PC-3 (cell line): ENCODE results near the gene GSTK1. TPM values are rescaled to one million over a fixed set of nuclear protein-coding genes. Genes with fewer than 3 reads are reported as not detected.

Source experiments
- ATAC-seq: fragments of 200-7000 bp; cut with Tn5 transposase; 2 replicates; pipeline ENCODE4 v1.9.1; 2020; ENCODE audit warnings: mild to moderate bottlenecking, moderate library complexity
- BruUV-seq: library from RNA; stranded (reverse); fragments of 400-500 nt; replicated peaks from 2 replicates; lab custom pipeline; 2021; lab: Mats Ljungman, UMichigan
- CTCF ChIA-PET: fragments of 300-600 bp; sonication (Branson Sonifier 250); formaldehyde crosslinking; loops from one replicate; lab custom pipeline; 2022; ENCODE audit warnings: antibody characterized with exemption; lab: Charles Lee
- POLR2A ChIA-PET: fragments of 300-600 bp; sonication (Branson Sonifier 250); formaldehyde crosslinking; loops from one replicate; lab custom pipeline; 2022; ENCODE audit warnings: antibody characterized with exemption; ENCODE audit not compliant: unreplicated experiment; lab: Charles Lee
- DNase-seq: peaks from one replicate; pipeline ENCODE4 v3.0.0-alpha.2; 2015
- H2AFZ ChIP-seq: fragments of 300-600 bp; sonication (generic); 2 replicates; pipeline ENCODE4 v1.6.0; 2016; ENCODE audit warnings: antibody characterized with exemption, low read length
- H3F3A ChIP-seq: fragments of 300-600 bp; sonication (generic); one replicate; pipeline ENCODE4 v1.6.0; 2017; ENCODE audit warnings: antibody characterized with exemption, low read length, control low read depth, mild to moderate bottlenecking; ENCODE audit not compliant: unreplicated experiment
- H3K27ac ChIP-seq: fragments of 300-600 bp; sonication (generic); 2 replicates; pipeline ENCODE4 v1.5.1; 2016; ENCODE audit warnings: mild to moderate bottlenecking, low read length
- H3K27me3 ChIP-seq: fragments of 300-600 bp; sonication (generic); 2 replicates; pipeline ENCODE4 v1.6.1; 2016; ENCODE audit warnings: low read length, mixed read lengths
- H3K36me3 ChIP-seq: fragments of 300-600 bp; sonication (generic); 2 replicates; pipeline ENCODE4 v1.6.1; 2016; ENCODE audit warnings: low read depth, mixed run types, low read length, mixed read lengths
- H3K4me1 ChIP-seq: fragments of 300-600 bp; sonication (generic); 2 replicates; pipeline ENCODE4 v1.5.1; 2016; ENCODE audit warnings: low read length; ENCODE audit not compliant: insufficient read depth
- H3K4me2 ChIP-seq: fragments of 300-600 bp; sonication (generic); 2 replicates; pipeline ENCODE4 v1.6.0; 2016; ENCODE audit warnings: low read length
- H3K4me3 ChIP-seq: fragments of 300-600 bp; sonication (generic); 2 replicates; pipeline ENCODE4 v1.5.1; 2016; ENCODE audit warnings: mild to moderate bottlenecking, low read length, mixed read lengths
- H3K79me2 ChIP-seq: fragments of 300-600 bp; sonication (generic); 2 replicates; pipeline ENCODE4 v1.6.1; 2017; ENCODE audit warnings: low read length, mixed read lengths
- H3K9ac ChIP-seq: fragments of 300-600 bp; sonication (generic); 2 replicates; pipeline ENCODE4 v1.6.0; 2016; ENCODE audit warnings: mild to moderate bottlenecking, low read length
- H3K9me2 ChIP-seq: fragments of 300-600 bp; sonication (generic); replicated peaks from 2 replicates; pipeline ENCODE4 v1.6.1; 2016; ENCODE audit warnings: mixed run types, low read length, mixed read lengths
- H3K9me3 ChIP-seq: fragments of 300-600 bp; sonication (generic); 2 replicates; pipeline ENCODE4 v1.6.1; 2016; ENCODE audit warnings: low read length, mixed read lengths
- H4K20me1 ChIP-seq: fragments of 300-600 bp; sonication (generic); 2 replicates; pipeline ENCODE4 v1.6.1; 2016; ENCODE audit warnings: low read length, mixed read lengths
- EZH2 ChIP-seq: fragments of 300-600 bp; sonication (generic); IDR thresholded peaks from one replicate; pipeline ENCODE4 v1.6.1; 2017; ENCODE audit warnings: antibody characterized with exemption, mild to moderate bottlenecking, low read length; ENCODE audit not compliant: unreplicated experiment
- EZH2phosphoT487 ChIP-seq: fragments of 300-600 bp; sonication (generic); IDR thresholded peaks from 2 replicates; pipeline ENCODE4 v1.6.1; 2018; ENCODE audit warnings: mild to moderate bottlenecking, antibody characterized with exemption, low read length, borderline replicate concordance
- intact Hi-C: fragments of 100-400 bp; cut with micrococcal nuclease; formaldehyde crosslinking; loops from 2 replicates; pipeline ENCODE4 v1.9.0; 2023
- total RNA-seq: library from RNA; depleted of rRNA; stranded (reverse); fragments of >200 nt; gene quantifications from 2 replicates; pipeline ENCODE4 v1.2.3, GENCODE V29; 2014
- TF ChIP-seq, protein P1 (sequence below): fragments of 300-600 bp; sonication (generic); conservative IDR thresholded peaks from 2 replicates; pipeline ENCODE4 v1.5.1; 2017; ENCODE audit warnings: antibody characterized with exemption, low read depth, mild to moderate bottlenecking, low read length

GSTK1 gene
- total RNA-seq, 1 experiment from 2014 or later: 111 TPM

DNA sequence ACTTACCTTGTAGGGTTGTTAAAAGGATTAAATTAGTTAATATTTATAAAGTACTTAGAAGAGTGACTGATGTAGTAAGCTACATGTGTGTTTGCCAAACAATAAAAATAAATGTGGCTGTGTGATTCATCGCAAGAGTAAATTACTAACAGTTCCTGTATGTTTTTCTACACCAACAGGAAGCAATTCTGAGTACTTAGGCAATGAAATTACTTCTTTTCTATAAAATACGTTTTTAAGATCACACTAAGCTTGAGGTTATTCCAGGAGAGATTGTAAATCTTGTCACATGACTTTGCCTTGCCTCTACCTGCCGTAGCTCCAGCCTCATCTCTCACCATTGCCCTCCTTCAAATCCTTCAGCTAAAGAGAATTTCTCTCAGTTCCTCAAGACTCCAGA, 18.1 kb upstream of the GSTK1 start:
- POLR2A ChIA-PET: interaction anchor here (0.7 to 0.8 kb wide), 3 partner anchors 18 to 56 kb away, joined by 4 to 6 read pairs (median 5); partner anchors contain the start of gene GSTK1
- Histone ChIP-seq H3K27me3 (no peaks in the 10 kb centered on the region), H3K27ac (peak overlapping the region; percentile 75), H3K9me3 (no peaks in the 10 kb centered on the region), H3K9ac (0 out of 2 replicates have a peak overlapping the region, but pooled peaks have one; percentile 2), H3K36me3 (no peaks in the 10 kb centered on the region), H3K4me3 (no peak overlapping the region), H3K79me2 (no peaks in the 10 kb centered on the region), H3K9me2 (no peaks in the 10 kb centered on the region), H3F3A (peaks cover 7% of the 10 kb centered on the region), H3K4me2 (peak overlapping the region; percentile 68), H4K20me1 (no peaks in the 10 kb centered on the region), H2AFZ (peak overlapping the region; percentile 27; the same call in 1 of the 2 replicates), H3K4me1 (peaks cover 47% of the 10 kb centered on the region)
- TF ChIP-seq EZH2 (no peak), EZH2phosphoT487 (no peak)
- TF ChIP-seq, protein P1, sequence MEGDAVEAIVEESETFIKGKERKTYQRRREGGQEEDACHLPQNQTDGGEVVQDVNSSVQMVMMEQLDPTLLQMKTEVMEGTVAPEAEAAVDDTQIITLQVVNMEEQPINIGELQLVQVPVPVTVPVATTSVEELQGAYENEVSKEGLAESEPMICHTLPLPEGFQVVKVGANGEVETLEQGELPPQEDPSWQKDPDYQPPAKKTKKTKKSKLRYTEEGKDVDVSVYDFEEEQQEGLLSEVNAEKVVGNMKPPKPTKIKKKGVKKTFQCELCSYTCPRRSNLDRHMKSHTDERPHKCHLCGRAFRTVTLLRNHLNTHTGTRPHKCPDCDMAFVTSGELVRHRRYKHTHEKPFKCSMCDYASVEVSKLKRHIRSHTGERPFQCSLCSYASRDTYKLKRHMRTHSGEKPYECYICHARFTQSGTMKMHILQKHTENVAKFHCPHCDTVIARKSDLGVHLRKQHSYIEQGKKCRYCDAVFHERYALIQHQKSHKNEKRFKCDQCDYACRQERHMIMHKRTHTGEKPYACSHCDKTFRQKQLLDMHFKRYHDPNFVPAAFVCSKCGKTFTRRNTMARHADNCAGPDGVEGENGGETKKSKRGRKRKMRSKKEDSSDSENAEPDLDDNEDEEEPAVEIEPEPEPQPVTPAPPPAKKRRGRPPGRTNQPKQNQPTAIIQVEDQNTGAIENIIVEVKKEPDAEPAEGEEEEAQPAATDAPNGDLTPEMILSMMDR: no peak
- no TSS peak for BruUV-seq
- CTCF ChIA-PET: interaction anchor here (0.6 to 0.9 kb wide), 5 partner anchors 18 to 92 kb away, joined by 3 to 5 read pairs (median 3); partner anchors contain the start of gene GSTK1
- DNase-seq: peak; percentile 91
- peak; percentile 68 for ATAC-seq
- intact Hi-C loops: loop anchor here (1.0 kb wide), 2 partner anchors 56 to 60 kb away; no protein-coding TSS in a partner anchor

DNA sequence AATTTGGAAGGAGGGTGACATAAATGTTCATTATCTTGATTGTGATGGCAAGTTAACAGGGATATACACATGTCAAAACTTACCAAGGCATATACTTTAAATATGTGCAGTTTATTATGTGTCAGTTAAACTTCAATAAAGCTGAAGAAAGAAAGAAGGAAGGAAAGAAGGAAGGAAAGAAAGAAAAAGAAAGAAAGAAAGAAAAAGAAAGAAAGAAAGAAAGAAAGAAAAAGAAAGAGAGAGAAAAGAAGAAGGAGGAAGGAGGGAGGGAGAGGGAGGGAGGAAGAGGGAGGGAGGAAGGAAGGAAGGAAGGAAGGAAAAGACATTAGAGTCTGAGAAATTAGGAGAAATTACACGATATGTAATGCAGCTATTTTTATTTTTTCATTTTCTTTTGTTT, 15.9 kb upstream of the GSTK1 start:
- intact Hi-C loops: no loop called here
- CTCF ChIA-PET: interaction anchor here (0.6 kb wide), 1 partner anchor 1552 kb away, joined by 4 read pairs; no protein-coding TSS in a partner anchor
- BruUV-seq: no TSS peak

More for the DNA sequence above, 15.9 kb upstream of the GSTK1 start:
- Histone ChIP-seq H3K4me2 (no peak overlapping the region), H3F3A (peaks cover 4% of the 10 kb centered on the region), H3K36me3 (no peaks in the 10 kb centered on the region), H3K27ac (no peak overlapping the region), H3K9ac (no peak overlapping the region), H3K9me3 (no peaks in the 10 kb centered on the region), H3K27me3 (no peaks in the 10 kb centered on the region), H3K79me2 (no peaks in the 10 kb centered on the region), H2AFZ (no peak overlapping the region), H3K4me3 (no peak overlapping the region), H3K9me2 (no peaks in the 10 kb centered on the region), H3K4me1 (peaks cover 38% of the 10 kb centered on the region), H4K20me1 (no peaks in the 10 kb centered on the region)
- ATAC-seq: no peak
- no peak for DNase-seq
- POLR2A ChIA-PET: interaction anchor here (0.6 kb wide), 2 partner anchors 8 to 187 kb away, joined by 3 read pairs; no protein-coding TSS in a partner anchor
- TF ChIP-seq EZH2phosphoT487 (no peak), EZH2 (no peak)
- TF ChIP-seq, protein P1: no peak
